ENCODE measurements around the gene MLIP.

GRCh38 chr6:54285595-54285994 is 174.4 kb downstream of the MLIP start:
- TF ChIP-seq YY1 (IDR thresholded peaks at IDR 0.05; ENCODE audit: insufficient read depth, insufficient read length), result no peak
- no peak for TF ChIP-seq SUZ12 (IDR thresholded peaks at IDR 0.05; ENCODE audit: extremely low read depth, insufficient read depth, insufficient read length)
- no peak for TF ChIP-seq ZNF274 (IDR thresholded peaks at IDR 0.05; ENCODE audit: low read depth, low read length)
